SHP77 treated with DMSO at 0.1 percent for 48 hours (cell line): ENCODE results near the gene MRRF.
"Not testable (repeated sequence)": the region's sequence is repeated elsewhere in the genome, so short reads cannot be mapped to it uniquely, and the experiment has no call there.

Experiments used
- DNase-seq: peaks from one replicate; lab custom pipeline; 2025; lab: John Stamatoyannopoulos, UW

Gene MRRF

GRCh38 chr9:122277285-122277897 is 12.7 kb downstream of the MRRF start:
- DNase-seq: no peak

- DNase-seq: no peak
Measured at GRCh38 chr9:122281368-122281767, 16.7 kb downstream of the MRRF start.

GRCh38 chr9:122286764-122287163 is 22.1 kb downstream of the MRRF start:
- no peak for DNase-seq

GRCh38 chr9:122287214-122287720 is 22.6 kb downstream of the MRRF start:
- no peak for DNase-seq

- no peak for DNase-seq
Measured at GRCh38 chr9:122291458-122291857, 26.8 kb downstream of the MRRF start.

- DNase-seq: no peak
Measured at GRCh38 chr9:122294531-122294930, 29.8 kb downstream of the MRRF start.

- no peak for DNase-seq
Measured at GRCh38 chr9:122297512-122297911, 32.8 kb downstream of the MRRF start.

- DNase-seq: no peak
Measured at GRCh38 chr9:122302237-122303093, 37.8 kb downstream of the MRRF start.

GRCh38 chr9:122307061-122307460 is 42.4 kb downstream of the MRRF start:
- no peak for DNase-seq

- DNase-seq: no peak
Measured at GRCh38 chr9:122307925-122308324, 43.2 kb downstream of the MRRF start.

- no peak for DNase-seq
Measured at GRCh38 chr9:122309861-122310260, 45.2 kb downstream of the MRRF start.

- DNase-seq: no peak
Measured at GRCh38 chr9:122314165-122314564, 49.5 kb downstream of the MRRF start.

GRCh38 chr9:122315534-122315933 is 50.9 kb downstream of the MRRF start:
- no peak for DNase-seq

- DNase-seq: no peak
Measured at GRCh38 chr9:122318284-122318683, 53.6 kb downstream of the MRRF start.

- DNase-seq: no peak
Measured at GRCh38 chr9:122320413-122320881, 55.8 kb downstream of the MRRF start.

- DNase-seq: no peak
Measured at GRCh38 chr9:122322553-122322952, 57.9 kb downstream of the MRRF start.

GRCh38 chr9:122324665-122325064 is 60.0 kb downstream of the MRRF start:
- DNase-seq: not testable (repeated sequence)

- no peak for DNase-seq
Measured at GRCh38 chr9:122325124-122325523, 60.4 kb downstream of the MRRF start.

GRCh38 chr9:122327175-122327574 is 62.5 kb downstream of the MRRF start:
- DNase-seq: no peak

- DNase-seq: no peak
Measured at GRCh38 chr9:122329597-122329996, 64.9 kb downstream of the MRRF start.

GRCh38 chr9:122330466-122330865 is 65.8 kb downstream of the MRRF start:
- DNase-seq: not testable (repeated sequence)

GRCh38 chr9:122331523-122331927 is 66.8 kb downstream of the MRRF start:
- no peak for DNase-seq

- DNase-seq: no peak
Measured at GRCh38 chr9:122332083-122332482, 67.4 kb downstream of the MRRF start.
